ENCODE measurements around the gene PTPRD.

The PTPRD gene

DNA sequence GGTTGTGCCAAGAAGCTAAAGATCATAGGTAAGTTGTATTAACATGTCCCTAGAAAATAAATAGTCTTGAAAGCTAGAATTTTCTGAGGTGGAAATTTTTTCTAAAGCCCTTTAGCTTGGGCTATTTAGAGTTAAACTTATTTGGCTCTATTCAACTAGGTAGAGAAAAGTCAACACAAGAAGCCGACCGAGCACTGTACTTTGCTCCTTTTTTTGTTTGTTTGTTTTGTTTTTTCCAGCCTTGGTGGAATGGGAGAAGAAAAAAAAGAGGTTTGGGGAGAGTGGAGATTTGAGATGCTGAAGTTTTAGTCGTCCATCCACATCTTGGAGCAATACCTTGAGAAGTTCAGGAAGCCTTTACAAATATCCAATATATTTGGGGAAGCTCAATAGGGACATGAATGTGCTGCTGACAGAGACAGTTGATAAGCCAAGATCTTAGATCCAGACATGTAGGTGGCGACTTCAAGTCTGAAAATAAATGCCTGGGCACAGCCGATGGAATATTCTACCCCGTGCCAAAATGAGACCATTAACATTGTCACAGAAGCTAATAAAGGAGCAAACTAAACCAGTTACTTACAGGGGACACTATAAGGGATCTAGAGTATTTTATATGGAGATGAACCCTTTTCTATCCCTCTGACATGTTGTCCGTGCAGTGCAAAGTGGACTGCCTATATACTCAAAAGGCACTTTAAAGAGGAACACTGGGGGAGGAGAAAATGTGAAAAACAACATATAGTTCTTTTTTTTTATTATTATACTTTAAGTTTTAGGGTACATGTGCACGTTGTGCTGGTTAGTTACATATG is 466.1 kb downstream of the PTPRD start:
- DNase-seq, result peak; percentile 69

DNA sequence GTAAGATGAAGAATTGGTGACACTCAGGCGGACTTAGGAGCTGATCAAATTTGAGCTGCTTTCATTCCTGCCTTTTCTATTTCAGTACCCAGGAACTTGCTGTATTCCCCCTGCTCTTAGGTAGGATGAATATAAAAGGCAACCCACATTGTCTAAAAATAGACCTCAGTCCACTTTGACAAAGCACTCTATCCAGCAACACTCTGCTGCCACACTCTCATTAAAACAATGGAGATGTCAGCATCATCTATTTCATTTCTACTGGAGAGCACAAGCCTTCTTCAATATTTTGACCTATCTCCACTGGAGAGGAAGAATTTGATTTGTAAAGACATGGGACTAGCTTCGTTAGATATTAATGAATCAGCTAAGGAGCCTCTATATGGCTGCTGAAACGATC is 468.4 kb downstream of the PTPRD start:
- peak; percentile 95 for DNase-seq

DNA sequence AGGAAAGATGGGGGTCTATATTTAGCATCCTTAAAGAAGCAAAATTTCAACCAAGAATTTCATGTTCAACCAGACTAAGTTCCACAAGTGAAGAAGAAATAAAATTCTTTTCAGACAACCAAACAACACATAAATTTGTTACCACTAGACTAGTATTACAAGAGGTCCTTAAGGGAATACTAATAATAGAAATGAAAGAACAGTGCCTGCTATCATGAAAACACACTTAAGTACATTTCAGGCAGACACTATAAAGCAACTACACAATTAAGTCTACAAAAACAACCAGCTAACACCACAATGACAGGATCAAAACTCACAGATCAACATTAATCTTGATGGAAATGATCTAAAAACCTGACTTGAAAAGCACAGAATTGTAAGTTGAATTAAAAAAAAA is 477.2 kb downstream of the PTPRD start:
- DNase-seq, result no peak

DNA sequence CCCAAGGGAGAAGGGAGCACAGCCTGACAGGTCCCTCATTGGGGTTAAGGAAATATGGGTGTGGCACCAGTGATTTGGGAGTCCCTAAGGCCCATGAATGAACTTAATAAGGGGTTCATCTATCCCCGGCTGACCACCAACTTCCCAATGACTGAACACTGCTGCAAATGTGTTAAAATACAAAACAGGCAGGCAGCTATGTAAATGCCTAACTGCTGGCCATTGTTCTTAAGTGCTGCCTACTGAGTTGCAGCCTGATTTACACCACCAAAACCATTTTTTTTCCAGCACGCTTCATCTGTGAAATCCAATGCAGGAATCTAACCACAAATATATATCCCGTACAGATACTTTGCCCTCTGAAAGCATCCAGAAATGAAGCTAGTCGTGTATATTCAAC is 478.5 kb downstream of the PTPRD start:
- DNase-seq, result no peak

GRCh38 chr9:10130061-10130675 is 482.6 kb downstream of the PTPRD start:
- DNase-seq, result no peak

- no peak for DNase-seq
These were observed 484.9 kb downstream of the PTPRD start for GRCh38 chr9:10127867-10128266.

DNA sequence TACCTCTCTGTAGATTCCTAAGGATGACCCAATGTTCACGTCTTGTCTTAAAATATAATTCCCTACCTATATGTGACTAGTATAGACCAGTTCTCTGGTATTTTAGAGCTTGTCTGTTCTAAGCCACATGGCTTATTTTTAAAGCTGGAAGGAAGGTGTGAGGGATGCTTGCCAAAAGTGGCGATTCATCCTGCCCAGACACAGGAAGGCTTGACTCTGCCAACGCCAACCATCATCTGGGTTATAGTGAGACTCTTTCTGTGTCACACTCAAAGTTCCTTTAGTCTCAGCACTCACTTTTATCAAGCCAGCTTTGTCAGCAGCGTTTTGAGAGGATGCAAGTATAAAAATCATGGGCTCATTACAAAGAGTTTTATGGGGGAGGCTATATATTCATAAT is 500.0 kb downstream of the PTPRD start:
- DNase-seq, result peak; percentile 87

DNA sequence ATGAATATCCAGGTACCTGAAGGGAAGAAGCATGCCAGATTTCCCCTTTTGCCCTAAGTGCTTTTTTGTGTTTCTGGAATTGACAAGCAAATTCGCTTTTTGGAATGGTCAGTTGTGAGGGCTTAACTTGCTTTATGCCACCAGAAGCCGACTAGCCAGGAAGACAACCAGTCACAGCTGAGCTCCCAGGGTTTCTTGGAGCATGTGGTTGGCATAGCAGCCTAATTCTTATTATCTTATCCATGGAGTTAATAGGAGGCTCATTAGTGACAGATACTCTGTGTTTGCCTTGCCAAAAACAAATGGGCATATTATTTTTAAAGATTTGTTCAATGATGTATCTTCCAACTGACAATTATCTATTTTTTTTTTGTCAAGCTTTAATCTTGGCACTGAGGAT is 500.7 kb downstream of the PTPRD start:
- peak; percentile 93 for DNase-seq

GRCh38 chr9:10108815-10109214 is 504.0 kb downstream of the PTPRD start:
- peak; percentile 52 for DNase-seq

DNA sequence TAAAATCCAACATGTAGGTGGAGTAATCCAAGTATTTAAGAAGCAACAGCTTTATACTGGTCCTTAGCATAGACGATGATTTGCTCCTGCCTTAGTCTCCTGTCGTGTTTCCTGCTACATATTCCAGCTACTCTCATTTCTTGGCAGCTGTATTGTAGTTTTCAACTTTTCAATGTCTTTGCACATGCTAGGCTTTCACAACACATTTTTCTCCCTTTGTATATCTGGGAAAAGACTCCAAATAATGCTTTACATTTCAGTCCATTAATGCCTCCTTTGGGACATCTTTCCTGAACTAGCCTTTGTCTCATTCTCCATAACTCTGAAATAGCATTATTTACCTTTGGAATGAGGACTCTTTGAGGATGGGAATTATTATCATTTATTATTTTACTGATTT is 508.0 kb downstream of the PTPRD start:
- DNase-seq, result peak; percentile 67

- no peak for DNase-seq
These were observed 517.6 kb downstream of the PTPRD start for GRCh38 chr9:10095208-10095607.

GRCh38 chr9:10094563-10094962 is 518.2 kb downstream of the PTPRD start:
- DNase-seq, result peak; percentile 36

DNA sequence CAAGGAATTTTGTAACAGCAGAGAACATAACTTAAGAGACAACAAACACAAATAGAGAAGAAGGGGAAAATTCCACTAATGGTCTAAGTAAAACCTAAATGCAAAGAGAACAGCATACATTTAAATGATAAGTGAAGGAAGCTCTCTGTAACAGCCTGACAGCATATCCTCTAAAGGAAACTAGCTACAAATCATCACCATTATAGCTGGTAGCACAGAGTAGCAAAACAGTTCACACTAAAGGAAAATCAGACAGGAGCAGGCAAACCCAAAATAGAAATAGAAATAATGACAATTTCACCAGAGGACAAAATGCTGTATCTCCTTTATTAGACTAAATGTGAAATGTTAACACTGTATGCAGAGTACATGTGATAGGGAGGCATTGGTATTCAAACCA is 532.8 kb downstream of the PTPRD start:
- no peak for DNase-seq

DNA sequence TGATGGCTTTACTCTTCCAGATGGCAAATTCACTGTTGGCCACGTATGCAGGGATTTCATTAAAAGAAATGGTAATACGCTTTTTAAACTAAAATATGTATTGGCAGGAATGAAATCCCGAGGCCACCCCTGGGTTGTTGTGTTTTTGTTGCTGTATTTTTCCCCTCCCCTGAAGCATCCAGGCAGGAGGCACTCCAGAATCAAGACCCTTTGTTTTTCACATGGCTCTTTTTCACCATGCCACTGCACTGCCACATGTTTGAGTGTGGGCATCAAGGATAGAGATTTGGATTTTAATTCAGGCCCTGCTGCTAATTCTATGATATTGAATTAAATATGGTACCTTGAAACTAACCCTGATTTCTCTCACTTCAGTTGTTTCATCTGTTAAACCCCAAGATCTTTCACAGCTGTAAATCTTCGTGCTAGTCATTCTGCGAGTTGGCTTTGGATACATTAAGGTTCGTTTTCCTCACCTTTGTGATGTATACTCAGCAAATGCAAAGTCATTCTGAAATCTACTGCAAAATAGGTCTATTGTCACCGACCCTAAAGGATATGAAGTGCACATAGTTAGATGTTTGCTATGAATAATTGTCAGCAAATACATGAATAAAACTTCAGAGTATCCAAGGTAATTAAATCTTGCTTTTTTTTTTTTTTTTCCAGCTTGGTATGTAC is 533.4 kb downstream of the PTPRD start:
- peak; percentile 38 for DNase-seq

DNA sequence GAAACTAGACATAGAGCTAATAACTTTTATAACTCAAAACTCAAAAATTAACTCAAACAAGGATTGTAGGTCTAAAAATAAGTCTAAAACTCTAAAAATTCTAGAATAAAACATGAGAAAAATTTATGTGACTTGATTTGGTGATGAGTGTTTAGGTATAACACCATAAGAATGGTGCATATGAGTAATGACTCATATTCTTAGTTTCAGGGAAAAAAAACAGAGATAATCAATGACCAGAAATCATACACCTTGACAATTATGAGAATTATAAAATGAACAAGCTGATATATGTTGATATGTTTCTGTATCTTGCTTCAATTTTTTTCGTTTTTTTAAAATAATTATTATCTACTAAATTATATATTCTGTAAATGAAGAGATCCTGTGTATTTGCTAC is 541.2 kb downstream of the PTPRD start:
- DNase-seq, result no peak

- peak; percentile 60 for DNase-seq
These were observed 550.0 kb downstream of the PTPRD start for GRCh38 chr9:10062629-10063395.

GRCh38 chr9:10059044-10059443 is 553.8 kb downstream of the PTPRD start:
- DNase-seq, result peak; percentile 87

GRCh38 chr9:10055886-10056395 is 556.9 kb downstream of the PTPRD start:
- no peak for DNase-seq

- DNase-seq, result no peak
These were observed 558.3 kb downstream of the PTPRD start for GRCh38 chr9:10054456-10054855.

DNA sequence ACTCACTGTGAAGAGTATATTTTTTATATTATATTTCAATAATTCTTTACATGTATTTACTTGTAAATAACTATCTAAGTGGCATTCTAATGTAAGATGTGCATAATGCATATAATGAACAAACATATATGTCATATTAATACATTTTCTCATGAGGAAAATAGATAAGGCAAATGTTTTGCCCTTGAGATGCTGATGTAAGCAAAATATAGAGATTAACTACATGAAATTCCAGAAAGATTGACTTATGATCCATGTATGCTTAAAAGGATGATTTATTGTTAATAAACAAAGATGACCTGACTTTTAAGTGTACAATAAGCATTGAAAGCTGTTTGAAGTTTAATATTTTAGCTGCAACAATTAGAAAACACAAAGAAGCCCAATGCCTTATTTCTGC is 559.9 kb downstream of the PTPRD start:
- DNase-seq, result no peak

GRCh38 chr9:10052181-10052580 is 560.6 kb downstream of the PTPRD start:
- DNase-seq, result no peak

DNA sequence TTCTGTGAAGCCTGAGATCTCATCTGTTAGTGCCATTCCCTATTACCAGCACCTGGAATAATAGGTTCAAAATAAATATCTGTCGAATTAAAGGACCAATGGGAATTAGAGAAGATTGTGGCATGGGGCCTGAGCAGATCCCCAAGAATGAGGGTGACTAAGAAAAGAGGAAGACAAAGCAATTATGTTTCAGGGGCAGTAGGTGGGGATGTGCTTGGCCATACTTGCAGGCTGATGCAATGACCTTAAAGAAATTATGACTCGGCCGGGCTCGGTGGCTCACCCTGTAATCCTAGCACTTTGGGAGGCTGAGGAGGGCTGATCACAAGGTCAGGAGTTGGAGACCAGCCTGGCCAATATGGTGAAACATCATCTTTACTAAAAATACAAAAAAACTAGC is 562.8 kb downstream of the PTPRD start:
- DNase-seq, result no peak

DNA sequence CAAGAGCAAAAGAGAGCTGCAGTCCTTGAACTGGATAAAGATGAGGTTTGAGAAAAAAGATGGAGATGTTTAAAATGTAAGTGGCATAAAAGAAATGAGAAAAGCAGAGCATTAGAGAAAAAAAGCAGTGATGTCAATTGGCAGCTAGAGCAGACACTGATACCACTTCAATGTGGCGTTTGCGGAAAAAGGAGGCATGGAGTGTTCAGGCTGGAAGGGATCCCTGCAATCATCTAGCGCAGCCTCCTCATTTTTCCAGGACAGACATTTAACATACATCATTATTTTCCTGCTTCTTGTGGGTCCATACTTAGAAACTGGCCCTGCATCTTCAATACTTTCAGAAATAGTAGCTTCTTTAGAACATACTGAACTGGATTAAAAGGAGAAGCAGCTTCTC is 563.8 kb downstream of the PTPRD start:
- DNase-seq, result peak; percentile 63

Data from NCI-H446 treated with DMSO at 0.1 percent for 48 hours (cell line).